Measurements from ENCODE around the gene ZNF786. TPM values are rescaled to one million over a fixed set of nuclear protein-coding genes. Genes with fewer than 3 reads are reported as not detected.

Gene ZNF786
- total and polyA plus RNA-seq, 2 donors (not counting 1 experiment from before 2014, with no cell fraction given) = 1.8 to 4.6 TPM

- Histone ChIP-seq H3K36me3 (ENCODE audit: control insufficient read depth, insufficient read depth, low read length) (no peaks in the 10 kb centered on the region), H3K27me3 (ENCODE audit: control insufficient read depth, insufficient read depth, low read length) (no peaks in the 10 kb centered on the region), H3K27ac (ENCODE audit: insufficient read depth, low read length) (peak overlapping the region; percentile 61), H3K4me2 (ENCODE audit: extremely low read depth, insufficient read depth, low read length) (peak overlapping the region; percentile 90), H2AFZ (ENCODE audit: low read length) (peak overlapping the region; percentile 33), H3K9me3 (ENCODE audit: control insufficient read depth, insufficient read depth, low read depth, low read length) (no peaks in the 10 kb centered on the region), H4K20me1 (ENCODE audit: control insufficient read depth, extremely low read depth, insufficient read depth, low read length) (peaks cover 2% of the 10 kb centered on the region), H3K79me2 (ENCODE audit: control insufficient read depth, insufficient read depth, low read length) (peaks cover 45% of the 10 kb centered on the region), H3K4me3 (replicated peaks in 1 of 4; ENCODE audit: control extremely low read depth in 1 of 4, insufficient read depth in 1 of 4, low read depth in 3 of 4, low read length in 4 of 4) (peak overlapping the region; percentile 59 to 96 (median 82)), H3K4me1 (ENCODE audit: control insufficient read depth, extremely low read depth, insufficient read depth, low read length) (no peaks in the 10 kb centered on the region), H3K9ac (ENCODE audit: insufficient read depth, low read length) (peak overlapping the region; percentile 79)
- TF ChIP-seq, protein P1, sequence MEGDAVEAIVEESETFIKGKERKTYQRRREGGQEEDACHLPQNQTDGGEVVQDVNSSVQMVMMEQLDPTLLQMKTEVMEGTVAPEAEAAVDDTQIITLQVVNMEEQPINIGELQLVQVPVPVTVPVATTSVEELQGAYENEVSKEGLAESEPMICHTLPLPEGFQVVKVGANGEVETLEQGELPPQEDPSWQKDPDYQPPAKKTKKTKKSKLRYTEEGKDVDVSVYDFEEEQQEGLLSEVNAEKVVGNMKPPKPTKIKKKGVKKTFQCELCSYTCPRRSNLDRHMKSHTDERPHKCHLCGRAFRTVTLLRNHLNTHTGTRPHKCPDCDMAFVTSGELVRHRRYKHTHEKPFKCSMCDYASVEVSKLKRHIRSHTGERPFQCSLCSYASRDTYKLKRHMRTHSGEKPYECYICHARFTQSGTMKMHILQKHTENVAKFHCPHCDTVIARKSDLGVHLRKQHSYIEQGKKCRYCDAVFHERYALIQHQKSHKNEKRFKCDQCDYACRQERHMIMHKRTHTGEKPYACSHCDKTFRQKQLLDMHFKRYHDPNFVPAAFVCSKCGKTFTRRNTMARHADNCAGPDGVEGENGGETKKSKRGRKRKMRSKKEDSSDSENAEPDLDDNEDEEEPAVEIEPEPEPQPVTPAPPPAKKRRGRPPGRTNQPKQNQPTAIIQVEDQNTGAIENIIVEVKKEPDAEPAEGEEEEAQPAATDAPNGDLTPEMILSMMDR (conservative IDR thresholded peaks at IDR 0.05 in 1 of 2, IDR thresholded peaks at IDR 0.05 in 1 of 2; ENCODE audit: low read depth in 1 of 2, low read length in 2 of 2) = no peak
- no peak for TF ChIP-seq EZH2 (IDR thresholded peaks at IDR 0.05; ENCODE audit: low read length, missing control alignments)
- peak; percentile 33 to 38 for DNase-seq (ENCODE audit: low read depth in 2 of 2)
These were observed 62.7 kb downstream of the ZNF786 start for GRCh38 chr7:149027611-149028345.

- Histone ChIP-seq H3K4me3 (replicated peaks in 1 of 4; ENCODE audit: control extremely low read depth in 1 of 4, insufficient read depth in 1 of 4, low read depth in 3 of 4, low read length in 4 of 4) (peak overlapping the region; percentile 59 to 96 (median 82)), H4K20me1 (ENCODE audit: control insufficient read depth, extremely low read depth, insufficient read depth, low read length) (peaks cover 2% of the 10 kb centered on the region), H3K27ac (ENCODE audit: insufficient read depth, low read length) (peak overlapping the region; percentile 61), H3K36me3 (ENCODE audit: control insufficient read depth, insufficient read depth, low read length) (no peaks in the 10 kb centered on the region), H3K4me2 (ENCODE audit: extremely low read depth, insufficient read depth, low read length) (peak overlapping the region; percentile 90), H3K4me1 (ENCODE audit: control insufficient read depth, extremely low read depth, insufficient read depth, low read length) (no peaks in the 10 kb centered on the region), H3K79me2 (ENCODE audit: control insufficient read depth, insufficient read depth, low read length) (peaks cover 50% of the 10 kb centered on the region), H3K27me3 (ENCODE audit: control insufficient read depth, insufficient read depth, low read length) (no peaks in the 10 kb centered on the region), H3K9ac (ENCODE audit: insufficient read depth, low read length) (peak overlapping the region; percentile 44), H2AFZ (ENCODE audit: low read length) (no peak overlapping the region), H3K9me3 (ENCODE audit: control insufficient read depth, insufficient read depth, low read depth, low read length) (no peaks in the 10 kb centered on the region)
- no peak for DNase-seq (ENCODE audit: low read depth in 2 of 2)
- TF ChIP-seq, protein P1 (conservative IDR thresholded peaks at IDR 0.05 in 1 of 2, IDR thresholded peaks at IDR 0.05 in 1 of 2; ENCODE audit: low read depth in 1 of 2, low read length in 2 of 2) = no peak
- no peak for TF ChIP-seq EZH2 (IDR thresholded peaks at IDR 0.05; ENCODE audit: low read length, missing control alignments)
These were observed 63.5 kb downstream of the ZNF786 start for GRCh38 chr7:149027055-149027454.

DNA sequence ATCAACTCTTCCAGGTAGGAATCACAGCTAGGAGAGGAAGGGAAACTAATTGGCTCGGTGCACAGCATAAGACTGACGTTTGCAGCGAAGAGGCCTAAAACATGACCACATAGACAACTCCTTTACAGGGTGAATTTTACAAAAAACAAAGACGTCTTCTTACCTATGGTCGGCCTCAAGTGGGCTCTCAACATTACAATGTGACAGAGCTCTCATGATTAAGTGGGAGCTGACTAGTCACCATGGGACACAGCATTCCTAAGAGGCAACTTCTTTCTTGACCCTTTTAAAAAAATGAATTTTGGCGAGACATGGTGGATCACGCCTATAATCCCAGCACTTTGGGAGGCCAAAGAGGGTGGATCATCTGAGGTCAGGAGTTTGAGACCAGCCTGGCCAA lies 66.9 kb downstream of the ZNF786 start:
- Histone ChIP-seq H3K9ac (ENCODE audit: insufficient read depth, low read length) (no peak overlapping the region), H3K9me3 (ENCODE audit: control insufficient read depth, insufficient read depth, low read depth, low read length) (no peaks in the 10 kb centered on the region), H3K4me1 (ENCODE audit: control insufficient read depth, extremely low read depth, insufficient read depth, low read length) (no peaks in the 10 kb centered on the region), H3K27ac (ENCODE audit: insufficient read depth, low read length) (no peak overlapping the region), H2AFZ (ENCODE audit: low read length) (no peak overlapping the region), H3K4me2 (ENCODE audit: extremely low read depth, insufficient read depth, low read length) (no peak overlapping the region), H4K20me1 (ENCODE audit: control insufficient read depth, extremely low read depth, insufficient read depth, low read length) (peaks cover 2% of the 10 kb centered on the region), H3K4me3 (replicated peaks in 1 of 4; ENCODE audit: control extremely low read depth in 1 of 4, insufficient read depth in 1 of 4, low read depth in 3 of 4, low read length in 4 of 4) (no peak overlapping the region), H3K79me2 (ENCODE audit: control insufficient read depth, insufficient read depth, low read length) (peaks cover 62% of the 10 kb centered on the region), H3K36me3 (ENCODE audit: control insufficient read depth, insufficient read depth, low read length) (peaks cover 5% of the 10 kb centered on the region), H3K27me3 (ENCODE audit: control insufficient read depth, insufficient read depth, low read length) (no peaks in the 10 kb centered on the region)
- DNase-seq (ENCODE audit: low read depth in 2 of 2) = peak in 1 of 2 donors; percentile 33
- TF ChIP-seq, protein P1 (conservative IDR thresholded peaks at IDR 0.05 in 1 of 2, IDR thresholded peaks at IDR 0.05 in 1 of 2; ENCODE audit: low read depth in 1 of 2, low read length in 2 of 2) = no peak
- TF ChIP-seq EZH2 (IDR thresholded peaks at IDR 0.05; ENCODE audit: low read length, missing control alignments) = no peak
